Large intestine (tissue), 3 donors: Measurements from ENCODE around the gene NEO1. TPM values are rescaled to one million over a fixed set of nuclear protein-coding genes. Genes with fewer than 3 reads are reported as not detected.

Source experiments
- DNase-seq, 2 donors: peaks; one replicate each; pipeline versions ENCODE4 v3.0.0 to v3.0.0-alpha.2; 2013
- H3K27ac ChIP-seq: one replicate; pipeline ENCODE4 v1.5.1; 2013; ENCODE audit warnings: low read length
- H3K27me3 ChIP-seq: 2 replicates; pipeline ENCODE4 v1.6.1; 2013; ENCODE audit warnings: low read length; ENCODE audit not compliant: control insufficient read depth, insufficient read depth
- H3K36me3 ChIP-seq: 2 replicates; pipeline ENCODE4 v1.6.1; 2013; ENCODE audit warnings: low read length; ENCODE audit not compliant: control insufficient read depth, insufficient read depth
- H3K4me1 ChIP-seq: one replicate; pipeline ENCODE4 v1.6.1; 2013; ENCODE audit warnings: low read length; ENCODE audit not compliant: control insufficient read depth, insufficient read depth
- H3K4me3 ChIP-seq: one replicate; pipeline ENCODE4 v1.5.1; 2013; ENCODE audit warnings: low read length
- H3K9me3 ChIP-seq: one replicate; pipeline ENCODE4 v1.6.1; 2013; ENCODE audit warnings: mild to moderate bottlenecking, low read depth, low read length, moderate library complexity; ENCODE audit not compliant: control insufficient read depth
- WGBS: methylation state at CpG from one replicate; pipeline ENCODE4 v1.1.5; 2013; ENCODE audit warnings: low lambda C conversion rate; ENCODE audit not compliant: insufficient coverage; 5-methylcytosine and 5-hydroxymethylcytosine counted together
- polyA plus RNA-seq: library from polyadenylated mRNA; unstranded; fragments of 120-200 nt; gene quantifications from one replicate; pipeline ENCODE4 v1.2.1, GENCODE V29; 2013

NEO1 gene
- polyA plus RNA-seq, 1 donor, result 135 TPM

GRCh38 chr15:73320619-73321180, 268.4 kb downstream of the NEO1 start:
- WGBS, result no CpG with 5 or more reads among the region's 3 CpGs
- Histone ChIP-seq H3K36me3 (no peaks in the 10 kb centered on the region), H3K27me3 (peaks cover 21% of the 10 kb centered on the region), H3K27ac (no peak overlapping the region), H3K9me3 (no peaks in the 10 kb centered on the region), H3K4me3 (no peak overlapping the region), H3K4me1 (no peaks in the 10 kb centered on the region)
- DNase-seq, result no peak

DNA sequence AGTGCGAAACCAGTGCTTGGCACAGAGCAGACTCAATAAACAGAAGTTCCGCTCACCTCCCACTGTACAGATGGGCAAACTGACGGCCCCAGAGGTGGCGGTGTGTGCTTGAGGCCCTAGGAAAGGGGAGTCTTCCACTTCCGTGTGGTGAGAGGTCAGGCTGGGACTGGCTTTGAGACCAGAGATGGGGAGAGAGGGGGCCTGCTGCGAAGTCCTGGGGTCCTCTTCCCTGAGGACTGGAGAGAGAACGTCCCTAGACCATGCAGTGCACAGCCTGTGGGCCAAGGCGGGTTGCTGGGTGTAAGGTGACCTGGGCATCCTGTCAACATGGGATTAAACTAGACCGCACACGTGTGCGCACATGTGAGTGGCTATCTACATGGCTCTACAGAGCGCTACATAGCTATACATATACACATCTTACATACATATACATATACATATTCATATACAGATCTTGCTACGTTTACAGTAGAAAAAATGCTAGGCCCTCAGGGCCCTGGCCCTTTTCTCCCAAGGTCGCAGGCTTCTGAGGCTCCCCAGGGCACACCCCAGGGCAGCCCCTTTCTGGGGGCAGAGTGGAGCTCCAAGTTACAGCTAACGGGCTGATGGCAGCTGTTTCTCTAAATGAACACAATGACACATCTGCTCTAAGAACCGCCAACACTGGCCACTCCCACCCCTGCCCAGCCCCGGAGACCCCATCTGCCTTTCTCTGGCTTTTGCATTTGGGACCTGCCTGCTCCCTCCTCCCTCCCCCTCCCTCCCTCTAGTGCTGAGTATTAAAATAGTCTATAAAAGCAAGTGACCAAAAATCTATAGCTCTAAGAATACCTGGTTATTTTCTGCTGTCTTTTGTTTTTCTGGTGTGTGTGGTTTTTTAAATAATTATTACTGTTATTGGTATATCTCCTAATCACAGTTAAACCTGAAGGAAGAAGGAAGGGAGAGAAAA, 269.5 kb downstream of the NEO1 start:
- H3K9me3 ChIP-seq, result no peaks in the 10 kb centered on the region
- H3K4me3 ChIP-seq, result no peak overlapping the region
- peaks cover 22% of the 10 kb centered on the region for H3K27me3 ChIP-seq
- no peak overlapping the region for H3K27ac ChIP-seq
- H3K4me1 ChIP-seq, result no peaks in the 10 kb centered on the region
- H3K36me3 ChIP-seq, result no peaks in the 10 kb centered on the region
- WGBS, result no CpG with 5 or more reads among the region's 17 CpGs
- DNase-seq, result no peak

DNA sequence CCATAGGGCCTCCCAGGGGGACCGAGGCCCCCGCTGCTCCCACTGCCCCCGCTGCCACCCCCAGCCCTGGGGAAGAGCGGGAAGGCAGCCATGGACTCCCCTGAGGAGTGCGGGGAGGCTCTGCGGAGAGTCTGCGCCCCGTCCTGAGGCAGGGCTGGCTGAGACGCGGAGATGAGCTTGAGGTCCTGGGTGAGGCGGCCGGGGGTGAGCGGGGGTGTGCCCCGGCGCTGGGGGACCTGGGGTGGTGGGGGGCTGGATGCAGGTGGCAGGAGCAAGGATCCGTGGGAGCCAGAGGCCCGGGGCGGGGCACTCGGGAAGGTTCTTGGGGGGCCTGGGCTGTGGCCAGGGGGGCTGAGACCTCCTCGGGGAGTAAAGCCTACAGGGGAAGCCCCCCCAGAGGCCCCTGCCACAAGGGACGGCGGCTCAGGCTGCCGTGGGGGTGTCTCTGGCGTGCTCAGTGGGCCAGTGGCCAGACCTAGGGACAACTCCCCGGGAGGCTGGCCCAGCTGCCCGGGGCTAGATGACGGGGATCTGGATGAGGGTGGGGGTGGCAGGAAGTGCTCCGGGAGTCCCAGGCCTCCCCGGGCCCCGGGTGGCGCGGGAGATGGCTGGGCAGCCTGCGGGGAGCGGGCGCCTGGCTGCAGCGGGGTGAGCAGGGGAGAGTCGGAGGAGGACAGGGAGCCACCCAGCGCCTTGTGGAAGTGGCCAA, 270.6 kb downstream of the NEO1 start:
- no CpG with 5 or more reads among the region's 38 CpGs for WGBS
- H3K4me1 ChIP-seq, result no peaks in the 10 kb centered on the region
- H3K27me3 ChIP-seq, result peaks cover 22% of the 10 kb centered on the region
- H3K36me3 ChIP-seq, result no peaks in the 10 kb centered on the region
- no peak overlapping the region for H3K27ac ChIP-seq
- no peak overlapping the region for H3K4me3 ChIP-seq
- no peaks in the 10 kb centered on the region for H3K9me3 ChIP-seq
- no peak for DNase-seq

- no peak overlapping the region for H3K27ac ChIP-seq
- H3K36me3 ChIP-seq, result no peaks in the 10 kb centered on the region
- DNase-seq, result no peak
- H3K9me3 ChIP-seq, result no peaks in the 10 kb centered on the region
- WGBS, result no CpG with 5 or more reads among the region's 30 CpGs
- H3K27me3 ChIP-seq, result peaks cover 17% of the 10 kb centered on the region
- no peaks in the 10 kb centered on the region for H3K4me1 ChIP-seq
- H3K4me3 ChIP-seq, result no peak overlapping the region
Observed at GRCh38 chr15:73323374-73323955, 271.2 kb downstream of the NEO1 start.

DNA sequence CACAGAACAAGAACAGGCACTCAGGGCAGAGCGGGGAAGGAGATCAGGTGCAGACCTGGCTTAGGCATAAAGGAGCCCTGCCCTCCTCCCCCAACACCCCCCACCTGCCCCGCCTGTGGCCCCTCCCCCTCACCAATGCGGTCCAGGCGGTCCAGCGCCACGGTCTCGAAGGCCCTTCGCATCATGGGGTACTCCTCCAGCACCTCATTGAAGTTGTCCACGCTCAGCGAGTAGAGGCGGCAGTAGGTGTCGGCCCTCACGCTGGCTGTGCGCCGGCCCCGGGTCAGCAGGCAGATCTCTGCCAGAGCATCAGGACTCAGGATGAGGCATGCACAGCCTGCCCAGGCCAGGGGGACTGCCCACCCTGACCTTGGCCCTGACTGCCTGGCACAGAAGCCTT, 271.7 kb downstream of the NEO1 start:
- H3K4me1 ChIP-seq, result no peaks in the 10 kb centered on the region
- H3K36me3 ChIP-seq, result no peaks in the 10 kb centered on the region
- no CpG with 5 or more reads among the region's 16 CpGs for WGBS
- no peak overlapping the region for H3K4me3 ChIP-seq
- DNase-seq, result no peak
- no peak overlapping the region for H3K27ac ChIP-seq
- no peaks in the 10 kb centered on the region for H3K9me3 ChIP-seq
- H3K27me3 ChIP-seq, result peaks cover 12% of the 10 kb centered on the region

DNA sequence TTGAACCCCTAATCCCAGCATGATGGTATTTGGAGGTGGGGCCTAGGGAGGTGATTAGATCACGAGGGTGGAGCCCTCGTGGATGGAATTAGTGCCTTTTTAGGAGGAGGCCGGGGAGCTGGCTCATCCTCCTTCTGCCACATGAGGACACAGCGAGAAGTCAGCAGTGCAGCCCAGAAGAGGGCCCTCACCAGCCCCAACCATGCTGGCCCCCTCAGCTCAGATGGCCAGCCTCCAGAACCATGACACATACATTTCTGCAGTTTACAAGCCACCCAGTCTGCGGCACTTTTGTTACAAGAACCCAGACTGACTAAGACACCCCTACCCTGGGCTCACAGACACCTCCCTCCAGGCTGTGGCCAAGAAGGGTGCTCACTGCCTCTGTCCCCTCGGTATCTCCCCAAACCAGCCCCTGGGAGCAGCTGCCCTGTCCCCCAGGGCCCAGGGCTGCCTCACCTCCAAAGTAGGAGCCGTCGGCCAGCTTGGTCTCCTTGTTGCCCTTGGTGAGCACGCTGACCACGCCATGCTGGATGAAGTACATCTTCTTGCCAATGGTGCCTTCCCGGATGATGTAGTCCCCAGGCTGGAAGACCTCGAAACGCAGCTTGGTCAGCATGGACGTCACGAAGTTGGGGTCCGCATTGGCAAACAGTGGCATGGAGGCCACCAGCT, 272.4 kb downstream of the NEO1 start:
- H3K4me1 ChIP-seq, result no peaks in the 10 kb centered on the region
- H3K4me3 ChIP-seq, result no peak overlapping the region
- DNase-seq, result no peak
- no peaks in the 10 kb centered on the region for H3K36me3 ChIP-seq
- WGBS, result 80% methylated on average over 1 of the region's 16 CpGs
- peaks cover 6% of the 10 kb centered on the region for H3K27me3 ChIP-seq
- no peak overlapping the region for H3K27ac ChIP-seq
- no peaks in the 10 kb centered on the region for H3K9me3 ChIP-seq

DNA sequence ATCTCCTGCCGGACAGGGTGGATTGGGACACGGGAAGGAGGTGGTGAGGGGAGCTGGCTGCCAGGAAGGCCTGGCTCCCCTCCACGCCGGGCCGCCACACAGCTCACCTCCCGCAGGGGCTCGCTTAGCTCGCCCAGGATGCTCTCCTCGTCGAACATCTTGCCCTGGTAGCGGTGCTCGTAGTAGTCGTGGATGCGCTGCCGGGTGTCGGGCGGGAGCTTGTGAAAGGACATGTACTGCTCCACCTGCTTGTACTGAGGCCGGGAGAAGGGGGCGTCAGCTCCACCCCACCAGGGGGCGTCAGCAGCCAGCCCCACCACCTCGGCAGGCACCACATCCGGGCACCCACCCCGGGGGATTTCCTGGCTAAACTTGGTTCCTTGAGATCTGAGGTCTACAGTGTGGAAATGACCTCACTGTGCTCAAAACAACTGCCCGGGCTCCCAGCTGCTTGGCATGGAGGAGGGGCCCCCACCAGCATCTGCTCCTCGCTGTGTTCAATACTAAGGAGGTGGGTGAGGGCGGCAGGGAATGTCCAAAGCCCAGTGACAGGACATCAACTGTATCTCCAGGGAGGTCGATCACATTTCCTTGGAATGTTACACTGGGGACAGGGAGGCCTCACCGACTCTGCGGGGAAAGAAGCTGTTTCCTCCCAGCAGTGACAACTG, 273.1 kb downstream of the NEO1 start:
- H3K36me3 ChIP-seq, result no peaks in the 10 kb centered on the region
- no peaks in the 10 kb centered on the region for H3K4me1 ChIP-seq
- peaks cover 3% of the 10 kb centered on the region for H3K27me3 ChIP-seq
- H3K27ac ChIP-seq, result no peak overlapping the region
- no peaks in the 10 kb centered on the region for H3K9me3 ChIP-seq
- no peak for DNase-seq
- WGBS, result 80% methylated on average over 1 of the region's 29 CpGs
- H3K4me3 ChIP-seq, result no peak overlapping the region

GRCh38 chr15:73326157-73326556, 273.9 kb downstream of the NEO1 start:
- no peak for DNase-seq
- Histone ChIP-seq H3K27me3 (peaks cover 3% of the 10 kb centered on the region), H3K4me1 (no peaks in the 10 kb centered on the region), H3K4me3 (no peak overlapping the region), H3K27ac (no peak overlapping the region), H3K9me3 (no peaks in the 10 kb centered on the region), H3K36me3 (no peaks in the 10 kb centered on the region)
- WGBS, result no CpG with 5 or more reads among the region's 4 CpGs

- H3K9me3 ChIP-seq, result no peaks in the 10 kb centered on the region
- no CpG with 5 or more reads among the region's 12 CpGs for WGBS
- no peak for DNase-seq
- no peaks in the 10 kb centered on the region for H3K36me3 ChIP-seq
- peaks cover 3% of the 10 kb centered on the region for H3K27me3 ChIP-seq
- H3K4me3 ChIP-seq, result no peak overlapping the region
- H3K27ac ChIP-seq, result no peak overlapping the region
- no peaks in the 10 kb centered on the region for H3K4me1 ChIP-seq
Observed at GRCh38 chr15:73328149-73328820, 276.0 kb downstream of the NEO1 start.
